Measurements from ENCODE around the gene SLC16A11. TPM values are rescaled to one million over a fixed set of nuclear protein-coding genes. Genes with fewer than 3 reads are reported as not detected.

SLC16A11 gene
- total RNA-seq, 1 donor from 2014 or later = 0.84 TPM

GRCh38 chr17:7027335-7027734 is 16.6 kb downstream of the SLC16A11 start:
- peak; percentile 89 for DNase-seq (ENCODE audit: low spot score)

- no peak for DNase-seq (ENCODE audit: low spot score)
Measured at GRCh38 chr17:7026471-7027115, 17.3 kb downstream of the SLC16A11 start.

- no peak for DNase-seq (ENCODE audit: low spot score)
Measured at GRCh38 chr17:7025245-7025644, 18.6 kb downstream of the SLC16A11 start.

- peak; percentile 86 for DNase-seq (ENCODE audit: low spot score)
Measured at GRCh38 chr17:7024402-7024785, 19.5 kb downstream of the SLC16A11 start.

- peak; percentile 98 for DNase-seq (ENCODE audit: low spot score)
Measured at GRCh38 chr17:7023576-7024401, 20.1 kb downstream of the SLC16A11 start.

- no peak for DNase-seq (ENCODE audit: low spot score)
Measured at GRCh38 chr17:7022781-7023571, 20.9 kb downstream of the SLC16A11 start, which contains the start of gene BCL6B. TSS of gene BCL6B (plus strand) at chr17:7023050. CDS start at chr17:7023672, 622 bp downstream.

- peak; percentile 94 for DNase-seq (ENCODE audit: low spot score)
Measured at GRCh38 chr17:7021993-7022778, 21.7 kb downstream of the SLC16A11 start.

GRCh38 chr17:7020894-7021664 is 22.8 kb downstream of the SLC16A11 start:
- no peak for DNase-seq (ENCODE audit: low spot score)

- DNase-seq (ENCODE audit: low spot score) = no peak
Measured at GRCh38 chr17:7019839-7020519, 23.9 kb downstream of the SLC16A11 start.

GRCh38 chr17:7019367-7019766 is 24.5 kb downstream of the SLC16A11 start:
- DNase-seq (ENCODE audit: low spot score) = no peak

GRCh38 chr17:7018331-7018964 is 25.4 kb downstream of the SLC16A11 start:
- DNase-seq (ENCODE audit: low spot score) = no peak

GRCh38 chr17:7017827-7018200 is 26.1 kb downstream of the SLC16A11 start:
- no peak for DNase-seq (ENCODE audit: low spot score)

GRCh38 chr17:7016886-7017826 is 26.7 kb downstream of the SLC16A11 start:
- no peak for DNase-seq (ENCODE audit: low spot score)

GRCh38 chr17:7016418-7016817 is 27.5 kb downstream of the SLC16A11 start:
- DNase-seq (ENCODE audit: low spot score) = no peak

GRCh38 chr17:7014995-7015958 is 28.6 kb downstream of the SLC16A11 start:
- DNase-seq (ENCODE audit: low spot score) = peak; percentile 88

GRCh38 chr17:7014261-7014994 is 29.5 kb downstream of the SLC16A11 start:
- peak; percentile 99 for DNase-seq (ENCODE audit: low spot score)

All from mesenteric fat pad (tissue), 1 donor.